H1 (cell line): Measurements from ENCODE around the gene MRPL4. TPM values are rescaled to one million over a fixed set of nuclear protein-coding genes. Genes with fewer than 3 reads are reported as not detected.
A peak's percentile ranks its signal among the peaks of the same experiment; 100 is the strongest.

Experiments used
- CTCF ChIA-PET: fragments of 300-600 bp; sonication (Branson Sonifier 250); formaldehyde crosslinking; loops from one replicate; lab custom pipeline; 2021; ENCODE audit not compliant: partially characterized antibody; lab: Charles Lee
- POLR2A ChIA-PET: fragments of 300-600 bp; sonication (Branson Sonifier 250); formaldehyde crosslinking; loops from one replicate; lab custom pipeline; 2021; ENCODE audit warnings: inconsistent platforms; ENCODE audit not compliant: partially characterized antibody; lab: Charles Lee
- DNase-seq, 2 experiments: peaks; one replicate each; pipeline versions ENCODE4 v3.0.0 to v3.0.0-alpha.2; 2010 to 2022; ENCODE audit warnings: low spot score in 2 of 2, low read depth in 1 of 2, mixed read lengths in 1 of 2
- FAIRE-seq: peaks from 2 replicates; lab custom pipeline; 2011; peaks lifted over from hg19 to GRCh38; lab: Jason Lieb, UNC
- H2AFZ ChIP-seq: 2 replicates; pipeline ENCODE4 v1.8.1; 2012; ENCODE audit warnings: low read length, inconsistent platforms
- H2AK5ac ChIP-seq: 2 replicates; pipeline ENCODE4 v1.6.1; 2013; ENCODE audit warnings: low read depth, low read length
- H2BK120ac ChIP-seq: replicated peaks from 2 replicates; pipeline ENCODE3; 2013; ENCODE audit warnings: low read depth, low read length, inconsistent platforms
- H2BK12ac ChIP-seq: 2 replicates; pipeline ENCODE4 v1.6.1; 2013; ENCODE audit warnings: low read depth, low read length
- H2BK15ac ChIP-seq: 2 replicates; pipeline ENCODE4 v1.6.1; 2013; ENCODE audit warnings: low read length
- H2BK20ac ChIP-seq: 2 replicates; pipeline ENCODE4 v1.6.1; 2013; ENCODE audit warnings: low read length
- H2BK5ac ChIP-seq: 2 replicates; pipeline ENCODE4 v1.6.1; 2013; ENCODE audit warnings: low read depth, low read length
- H3K14ac ChIP-seq: 2 replicates; pipeline ENCODE4 v1.6.1; 2013; ENCODE audit warnings: inconsistent platforms; ENCODE audit not compliant: insufficient read length
- H3K18ac ChIP-seq: 2 replicates; pipeline ENCODE4 v1.6.1; 2013; ENCODE audit warnings: low read length; ENCODE audit errors: extremely low read depth
- H3K23ac ChIP-seq: 2 replicates; pipeline ENCODE4 v1.6.1; 2013; ENCODE audit warnings: inconsistent platforms; ENCODE audit not compliant: insufficient read length
- H3K23me2 ChIP-seq: 2 replicates; pipeline ENCODE4 v1.6.1; 2013; ENCODE audit warnings: low read depth, low read length
- H3K27ac ChIP-seq: 2 replicates; pipeline ENCODE4 v1.6.1; 2011; ENCODE audit warnings: low read depth, low read length, inconsistent platforms
- H3K27me3 ChIP-seq, 4 experiments: replicated peaks in 1 of 4; 1 replicate in 1 of 4; 2 replicates in 3 of 4; pipeline versions ENCODE4 v1.6.1 to v1.8.1; 2011 to 2013; ENCODE audit warnings: low read length in 3 of 4, mild to moderate bottlenecking in 3 of 4, inconsistent platforms in 2 of 4, mixed read lengths in 2 of 4, moderate library complexity in 1 of 4; ENCODE audit not compliant: control insufficient read depth in 3 of 4, insufficient read depth in 3 of 4; ENCODE audit errors: extremely low read depth in 1 of 4
- H3K36me3 ChIP-seq, 4 experiments: 2 replicates each; pipeline versions ENCODE4 v1.6.1 to v1.8.1; 2011 to 2013; ENCODE audit warnings: mild to moderate bottlenecking in 4 of 4, low read length in 3 of 4, moderate library complexity in 2 of 4, control low read depth in 1 of 4, inconsistent platforms in 1 of 4; ENCODE audit not compliant: insufficient read depth in 4 of 4, control insufficient read depth in 2 of 4
- H3K4ac ChIP-seq: replicated peaks from 2 replicates; pipeline ENCODE3; 2013; ENCODE audit warnings: low read length, low read depth, mixed read lengths, inconsistent platforms; ENCODE audit not compliant: insufficient read length
- H3K4me1 ChIP-seq, 4 experiments: replicated peaks in 1 of 4; 1 replicate in 1 of 4; 2 replicates in 3 of 4; pipeline versions ENCODE4 v1.6.1 to v1.8.1; 2011 to 2013; ENCODE audit warnings: low read length in 3 of 4, inconsistent platforms in 2 of 4, mixed read lengths in 1 of 4; ENCODE audit not compliant: insufficient read depth in 4 of 4, control insufficient read depth in 3 of 4
- H3K4me2 ChIP-seq, 2 experiments: 2 replicates each; pipeline versions ENCODE4 v1.6.1 to v1.8.1; 2011 to 2013; ENCODE audit warnings: low read depth in 2 of 2, low read length in 2 of 2, control low read depth in 1 of 2, inconsistent platforms in 1 of 2, mild to moderate bottlenecking in 1 of 2; ENCODE audit not compliant: insufficient read depth in 1 of 2
- H3K4me3 ChIP-seq, 4 experiments: fragments of 200-600, 300-600 bp in 1 of 4; sonication (generic), shearing (Covaris generic), sonication (Bioruptor Twin) in 1 of 4; 2 replicates each; pipeline versions ENCODE4 v1.5.1 to v1.8.1; 2011 to 2016; ENCODE audit warnings: low read length in 4 of 4, low read depth in 3 of 4, control low read depth in 2 of 4, inconsistent platforms in 2 of 4, mild to moderate bottlenecking in 2 of 4, mixed read lengths in 1 of 4, moderate library complexity in 1 of 4; ENCODE audit not compliant: insufficient read depth in 2 of 4; ENCODE audit errors: extremely low read depth in 1 of 4
- H3K56ac ChIP-seq: replicated peaks from 2 replicates; pipeline ENCODE3; 2013; ENCODE audit warnings: low read depth, mild to moderate bottlenecking, mixed read lengths, low read length, inconsistent platforms; ENCODE audit not compliant: insufficient read length
- H3K79me1 ChIP-seq: 2 replicates; pipeline ENCODE4 v1.6.1; 2013; ENCODE audit warnings: low read depth, low read length, control low read depth
- H3K79me2 ChIP-seq, 2 experiments: 2 replicates each; pipeline versions ENCODE4 v1.6.1 to v1.8.1; 2012 to 2013; ENCODE audit warnings: low read length in 2 of 2, mild to moderate bottlenecking in 2 of 2, inconsistent platforms in 1 of 2; ENCODE audit not compliant: insufficient read depth in 2 of 2, control insufficient read depth in 1 of 2
- H3K9ac ChIP-seq, 4 experiments: replicated peaks in 1 of 4; 1 replicate in 1 of 4; 2 replicates in 3 of 4; pipeline versions ENCODE4 v1.6.1 to v1.8.1; 2011 to 2013; ENCODE audit warnings: low read depth in 3 of 4, low read length in 3 of 4, control low read depth in 2 of 4, mild to moderate bottlenecking in 2 of 4, moderate library complexity in 2 of 4, inconsistent platforms in 1 of 4; ENCODE audit errors: extremely low read depth in 1 of 4
- H3K9me3 ChIP-seq, 2 experiments: 2 replicates each; pipeline versions ENCODE4 v1.6.1 to v1.8.1; 2012 to 2013; ENCODE audit warnings: mild to moderate bottlenecking in 2 of 2, moderate library complexity in 2 of 2, control low read depth in 1 of 2, inconsistent platforms in 1 of 2, low read depth in 1 of 2, low read length in 1 of 2, mixed read lengths in 1 of 2; ENCODE audit not compliant: insufficient read depth in 2 of 2
- H4K20me1 ChIP-seq, 2 experiments: replicated peaks in 1 of 2; 2 replicates each; pipeline versions ENCODE3 to v1.8.1; 2011 to 2013; ENCODE audit warnings: inconsistent platforms in 2 of 2, low read length in 2 of 2, mild to moderate bottlenecking in 1 of 2; ENCODE audit not compliant: insufficient read depth in 2 of 2, control insufficient read depth in 1 of 2
- H4K5ac ChIP-seq: 2 replicates; pipeline ENCODE4 v1.6.1; 2013; ENCODE audit warnings: low read length, low read depth, mixed read lengths, inconsistent platforms; ENCODE audit not compliant: insufficient read length
- H4K8ac ChIP-seq: 2 replicates; pipeline ENCODE4 v1.8.0; 2013; ENCODE audit warnings: mild to moderate bottlenecking, moderate library complexity, low read length, inconsistent platforms; ENCODE audit not compliant: insufficient read depth; ENCODE audit errors: extremely low read depth
- H4K91ac ChIP-seq: replicated peaks from 2 replicates; pipeline ENCODE3; 2013; ENCODE audit warnings: low read length, mixed read lengths, inconsistent platforms; ENCODE audit not compliant: insufficient read length
- EGR1 ChIP-seq: IDR thresholded peaks from 2 replicates; pipeline ENCODE4 v1.6.1; 2011; ENCODE audit warnings: low read depth, low read length, borderline replicate concordance
- FOSL1 ChIP-seq: IDR thresholded peaks from 2 replicates; pipeline ENCODE4 v1.6.1; 2011; ENCODE audit warnings: mild to moderate bottlenecking, low read depth, low read length, moderate library complexity; ENCODE audit not compliant: insufficient read depth
- RAD21 ChIP-seq, 2 experiments: IDR thresholded peaks in 1 of 2; conservative IDR thresholded peaks in 1 of 2; 2 replicates each; pipeline ENCODE4 v1.6.1; 2011; ENCODE audit warnings: low read depth in 2 of 2, low read length in 2 of 2, improper control_type of control experiment in 1 of 2, inconsistent platforms in 1 of 2, mild to moderate bottlenecking in 1 of 2, moderate library complexity in 1 of 2
- SAP30 ChIP-seq: fragments of 300-600 bp; sonication (generic); IDR thresholded peaks from 2 replicates; pipeline ENCODE4 v1.7.1; 2012; ENCODE audit warnings: low read length, moderate library complexity, mild to moderate bottlenecking, inconsistent platforms; ENCODE audit not compliant: insufficient read depth, insufficient replicate concordance
- SIRT6 ChIP-seq: IDR thresholded peaks from one replicate; pipeline ENCODE4 v1.7.1; 2012; ENCODE audit warnings: low read length, inconsistent platforms
- SP1 ChIP-seq: IDR thresholded peaks from 2 replicates; pipeline ENCODE4 v1.6.1; 2011; ENCODE audit warnings: low read depth, low read length
- TAF1 ChIP-seq: IDR thresholded peaks from 2 replicates; pipeline ENCODE4 v1.6.1; 2011; ENCODE audit warnings: mild to moderate bottlenecking, low read depth, low read length
- WGBS, 2 experiments: shearing (Covaris generic) in 1 of 2; methylation state at CpG; one replicate each; pipeline versions ENCODE4 v1.1.6 to v1.1.7; 2013 to 2015; ENCODE audit warnings: low lambda C conversion rate in 2 of 2, mixed read lengths in 2 of 2, inconsistent platforms in 1 of 2, low coverage in 1 of 2, missing lambda C conversion rate in 1 of 2; ENCODE audit not compliant: insufficient replicate concordance in 2 of 2, insufficient coverage in 1 of 2, insufficient read length in 1 of 2; ENCODE audit errors: extremely low coverage in 1 of 2, missing lambda C conversion rate in 1 of 2; 5-methylcytosine and 5-hydroxymethylcytosine counted together
- polyA plus RNA-seq, 7 experiments: library from polyadenylated mRNA; depleted of rRNA in 3 of 7; stranded (reverse) in 5 of 7; unstranded in 2 of 7; fragments of >200 nt in 5 of 7; fragments of 200-250 nt in 2 of 7; gene quantifications; 1 replicate in 5 of 7; 2 replicates in 1 of 7; 4 replicates in 1 of 7; pipeline versions ENCODE4 v1.2.1 to v1.2.3, GENCODE V29; 2011 to 2013; ENCODE audit warnings: missing spikeins in 2 of 7, mixed read lengths in 2 of 7
- total RNA-seq: library from RNA; stranded (reverse); fragmentation: NEBNext Ultra II Directional; extraction: Animal tissue kit (Norgen Biotek cat#: 25700); gene quantifications from 2 replicates; pipeline ENCODE4 v1.2.1, GENCODE V29; 2021
- TF ChIP-seq, protein P1 (sequence below), 3 experiments: IDR thresholded peaks; 1 replicate in 2 of 3; 2 replicates in 1 of 3; pipeline versions ENCODE4 v1.5.1 to v1.6.1; 2011; ENCODE audit warnings: low read length in 3 of 3, mild to moderate bottlenecking in 3 of 3, inconsistent platforms in 2 of 3, low read depth in 1 of 3, moderate library complexity in 1 of 3; ENCODE audit not compliant: insufficient read depth in 1 of 3; ENCODE audit errors: control extremely low read depth in 1 of 3

Gene MRPL4
- total and polyA plus RNA-seq, 2 of the 8 experiments (the other 6 are each of a cell fraction or from before 2014, with no cell fraction given), result 82.3 to 187 TPM

DNA sequence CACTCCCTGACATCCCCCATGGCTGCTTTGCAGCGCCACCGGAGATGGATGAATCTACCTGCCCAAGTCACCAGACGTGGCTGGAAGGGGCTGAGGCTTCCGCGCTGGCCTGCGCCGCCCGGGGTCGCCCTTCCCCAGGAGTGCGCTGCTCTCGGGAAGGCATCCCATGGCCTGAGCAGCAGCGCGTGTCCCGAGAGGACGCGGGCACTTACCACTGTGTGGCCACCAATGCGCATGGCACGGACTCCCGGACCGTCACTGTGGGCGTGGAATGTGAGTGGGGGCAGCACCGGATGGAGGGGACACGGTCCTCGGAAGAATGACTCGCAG, 42.3 kb downstream of the MRPL4 start:
- Histone ChIP-seq H2BK12ac (peak overlapping the region; percentile 11; the same call in 1 of the 2 replicates), H3K4ac (no peak overlapping the region), H2AFZ (no peak overlapping the region), H4K91ac (no peak overlapping the region), H3K27me3 (peaks cover 50 to 79% (median 73%) of the 10 kb centered on the region in 4 experiments), H3K18ac (no peak overlapping the region), H2BK5ac (no peak overlapping the region), H3K9ac (no peak overlapping the region; a peak in 1 of 7 replicates), H3K27ac (no peak overlapping the region), H3K4me3 (no peak overlapping the region), H3K79me1 (no peaks in the 10 kb centered on the region), H2BK15ac (no peak overlapping the region), H3K9me3 (no peaks in the 10 kb centered on the region), H4K20me1 (peaks cover 0 to 26% of the 10 kb centered on the region in 2 experiments), H3K14ac (no peak overlapping the region), H3K4me1 (peaks cover 0 to 39% (median 19%) of the 10 kb centered on the region in 4 experiments; a peak in 6 of 7 replicates), H3K36me3 (no peaks in the 10 kb centered on the region), H4K8ac (no peak overlapping the region), H3K4me2 (peak overlapping the region in 1 of 2 experiments; percentile 84; a peak in 1 of 4 replicates), H3K79me2 (no peaks in the 10 kb centered on the region), H3K23me2 (peaks cover 30% of the 10 kb centered on the region; the same call in 1 of the 2 replicates), H2BK120ac (no peak overlapping the region), H2BK20ac (no peak overlapping the region), H3K56ac (no peak overlapping the region), H4K5ac (no peak overlapping the region), H2AK5ac (peak overlapping the region; percentile 39; the same call in 1 of the 2 replicates), H3K23ac (no peak overlapping the region)
- no peak for FAIRE-seq
- ChIA-PET POLR2A (interaction anchor here (2.4 kb wide), 1 partner anchor 39 kb away, joined by 7 read pairs; the partner anchor contains the start of gene RAVER1), CTCF (interaction anchor here (0.7 to 3.7 kb wide), 7 partner anchors 12 to 1960 kb away, joined by 3 to 29 read pairs (median 5); partner anchors contain the start of genes CDC37 and ICAM1)
- TF ChIP-seq SAP30 (no peak), RAD21 (IDR thresholded peaks at IDR 0.05 in 1 of 2, conservative IDR thresholded peaks at IDR 0.05 in 1 of 2; ENCODE audit: low read depth in 2 of 2, low read length in 2 of 2) (peak; percentile 11 to 40; a peak in 3 of 4 replicates), SIRT6 (no peak), FOSL1 (no peak), SP1 (no peak), TAF1 (no peak), EGR1 (no peak)
- TF ChIP-seq, protein P1, sequence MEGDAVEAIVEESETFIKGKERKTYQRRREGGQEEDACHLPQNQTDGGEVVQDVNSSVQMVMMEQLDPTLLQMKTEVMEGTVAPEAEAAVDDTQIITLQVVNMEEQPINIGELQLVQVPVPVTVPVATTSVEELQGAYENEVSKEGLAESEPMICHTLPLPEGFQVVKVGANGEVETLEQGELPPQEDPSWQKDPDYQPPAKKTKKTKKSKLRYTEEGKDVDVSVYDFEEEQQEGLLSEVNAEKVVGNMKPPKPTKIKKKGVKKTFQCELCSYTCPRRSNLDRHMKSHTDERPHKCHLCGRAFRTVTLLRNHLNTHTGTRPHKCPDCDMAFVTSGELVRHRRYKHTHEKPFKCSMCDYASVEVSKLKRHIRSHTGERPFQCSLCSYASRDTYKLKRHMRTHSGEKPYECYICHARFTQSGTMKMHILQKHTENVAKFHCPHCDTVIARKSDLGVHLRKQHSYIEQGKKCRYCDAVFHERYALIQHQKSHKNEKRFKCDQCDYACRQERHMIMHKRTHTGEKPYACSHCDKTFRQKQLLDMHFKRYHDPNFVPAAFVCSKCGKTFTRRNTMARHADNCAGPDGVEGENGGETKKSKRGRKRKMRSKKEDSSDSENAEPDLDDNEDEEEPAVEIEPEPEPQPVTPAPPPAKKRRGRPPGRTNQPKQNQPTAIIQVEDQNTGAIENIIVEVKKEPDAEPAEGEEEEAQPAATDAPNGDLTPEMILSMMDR (IDR thresholded peaks at IDR 0.05; ENCODE audit: control extremely low read depth in 1 of 3, insufficient read depth in 1 of 3, low read depth in 1 of 3, low read length in 3 of 3), result peak in 2 of 3 experiments; percentile 21 to 29; a peak in 2 of 4 replicates
- WGBS, 2 experiments, result 79% methylated on average over 25 of the region's 25 CpGs; no CpG with 5 or more reads in 1 of the 2 experiments
- DNase-seq, result peak in 1 of 2 experiments; percentile 79
